Cardiac muscle cell (in vitro differentiated cells and primary cell): ENCODE data around the gene MUC4. TPM values are rescaled to one million over a fixed set of nuclear protein-coding genes. Genes with fewer than 3 reads are reported as not detected.
"Not testable (repeated sequence)": the region's sequence is repeated elsewhere in the genome, so short reads cannot be mapped to it uniquely, and the experiment has no call there.

Source experiments
- DNase-seq, 2 donors: peaks; one replicate each; pipeline versions ENCODE4 v3.0.0 to v3.0.0-alpha.2; 2010 to 2017; ENCODE audit warnings: low read depth in 1 of 2, low spot score in 1 of 2
- H3K27ac ChIP-seq: fragments of 200-600 bp; sonication (generic); 2 replicates; pipeline ENCODE4 v1.5.1; 2016
- H3K27me3 ChIP-seq: fragments of 200-600 bp; sonication (generic); 2 replicates; pipeline ENCODE4 v1.6.0; 2016; ENCODE audit warnings: control low read depth
- H3K36me3 ChIP-seq: fragments of 200-600 bp; sonication (generic); 2 replicates; pipeline ENCODE4 v1.5.1; 2016; ENCODE audit warnings: control low read depth
- H3K4me1 ChIP-seq: fragments of 200-600 bp; sonication (generic); 2 replicates; pipeline ENCODE4 v1.8.1; 2017; ENCODE audit warnings: low read depth, mild to moderate bottlenecking, mixed run types
- H3K4me3 ChIP-seq: fragments of 200-600 bp; sonication (generic); 2 replicates; pipeline ENCODE4 v1.5.1; 2016; ENCODE audit warnings: mild to moderate bottlenecking
- H3K9me3 ChIP-seq: fragments of 200-600 bp; sonication (generic); 2 replicates; pipeline ENCODE4 v1.5.1; 2017; ENCODE audit warnings: low read depth, mild to moderate bottlenecking, control low read depth
- CTCF ChIP-seq: IDR thresholded peaks from 2 replicates; pipeline ENCODE4 v1.5.1; 2012; ENCODE audit warnings: low read depth, mild to moderate bottlenecking, low read length
- polyA plus RNA-seq: library from polyadenylated mRNA; unstranded; fragments of >200 nt; fragmentation: Nextera tagmentation; extraction: Ambion mirVana; gene quantifications from 2 replicates; pipeline ENCODE4 v1.2.1, GENCODE V29; 2016
- total RNA-seq: library from RNA; depleted of rRNA; stranded (reverse); fragments of >200 nt; gene quantifications from 2 replicates; pipeline ENCODE4 v1.2.3, GENCODE V29; 2016

The MUC4 gene
- total and polyA plus RNA-seq, 2 experiments from 2014 or later = 0.16 TPM; not detected in 1

- no peak overlapping the region for H3K27ac ChIP-seq
- no peak for DNase-seq
- H3K27me3 ChIP-seq = no peaks in the 10 kb centered on the region
- H3K4me3 ChIP-seq = no peak overlapping the region
- H3K36me3 ChIP-seq = no peaks in the 10 kb centered on the region
- no peak for TF ChIP-seq CTCF
- H3K4me1 ChIP-seq = peaks cover 17% of the 10 kb centered on the region
- no peaks in the 10 kb centered on the region for H3K9me3 ChIP-seq
Observed at GRCh38 chr3:195806916-195807231, 4.9 kb downstream of the MUC4 start.

- Histone ChIP-seq H3K4me3 (no peak overlapping the region), H3K4me1 (peaks cover 19% of the 10 kb centered on the region), H3K9me3 (no peaks in the 10 kb centered on the region), H3K27ac (no peak overlapping the region), H3K27me3 (no peaks in the 10 kb centered on the region), H3K36me3 (no peaks in the 10 kb centered on the region)
- TF ChIP-seq CTCF = no peak
- no peak for DNase-seq
Observed at GRCh38 chr3:195806211-195806915, 5.4 kb downstream of the MUC4 start.

GRCh38 chr3:195805588-195805987, 6.1 kb downstream of the MUC4 start:
- not testable (repeated sequence) for H3K4me3 ChIP-seq, H3K27ac ChIP-seq, H3K36me3 ChIP-seq, H3K27me3 ChIP-seq, H3K9me3 ChIP-seq, DNase-seq
- peaks cover 25% of the 10 kb centered on the region for H3K4me1 ChIP-seq

GRCh38 chr3:195805181-195805580, 6.5 kb downstream of the MUC4 start:
- H3K27me3 ChIP-seq = no peaks in the 10 kb centered on the region
- H3K9me3 ChIP-seq = no peaks in the 10 kb centered on the region
- no peak for DNase-seq
- peaks cover 25% of the 10 kb centered on the region for H3K4me1 ChIP-seq
- no peaks in the 10 kb centered on the region for H3K36me3 ChIP-seq
- no peak for TF ChIP-seq CTCF
- H3K4me3 ChIP-seq = no peak overlapping the region
- H3K27ac ChIP-seq = no peak overlapping the region

- no peak for DNase-seq
- peak overlapping the region; percentile 64 for H3K27ac ChIP-seq
- TF ChIP-seq CTCF = no peak
- no peaks in the 10 kb centered on the region for H3K9me3 ChIP-seq
- no peaks in the 10 kb centered on the region for H3K27me3 ChIP-seq
- no peak overlapping the region for H3K4me3 ChIP-seq
- H3K36me3 ChIP-seq = no peaks in the 10 kb centered on the region
- peaks cover 23% of the 10 kb centered on the region for H3K4me1 ChIP-seq
Observed at GRCh38 chr3:195803289-195803908, 8.3 kb downstream of the MUC4 start.

GRCh38 chr3:195802795-195803194, 8.9 kb downstream of the MUC4 start:
- Histone ChIP-seq H3K36me3 (no peaks in the 10 kb centered on the region), H3K9me3 (no peaks in the 10 kb centered on the region), H3K4me3 (no peak overlapping the region), H3K4me1 (peaks cover 23% of the 10 kb centered on the region), H3K27me3 (no peaks in the 10 kb centered on the region), H3K27ac (peak overlapping the region; percentile 64)
- TF ChIP-seq CTCF = no peak
- DNase-seq = peak in 1 of 2 donors; percentile 41
